ENCODE data around the gene ADAMTS18. TPM values are rescaled to one million over a fixed set of nuclear protein-coding genes. Genes with fewer than 3 reads are reported as not detected.

ADAMTS18 gene
- total RNA-seq, 1 experiment from 2014 or later: not detected

DNA sequence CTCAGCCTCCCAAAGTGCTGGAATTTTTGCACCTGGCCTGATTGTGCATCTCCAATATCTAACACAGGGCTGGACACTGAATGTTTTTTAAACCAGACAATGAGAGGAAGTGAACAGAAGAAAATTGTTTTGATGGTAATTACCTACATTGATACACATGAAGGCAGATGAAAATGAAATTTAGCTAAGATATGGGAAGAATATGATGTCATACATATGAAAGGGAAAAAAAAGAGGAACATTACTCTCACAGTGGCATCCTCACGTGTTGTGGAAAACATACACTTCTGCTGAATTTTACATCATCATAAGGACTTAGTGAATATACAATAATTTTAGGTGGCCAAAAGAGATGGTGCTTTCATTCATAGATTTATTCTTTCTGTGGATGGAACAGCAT is 124.0 kb downstream of the ADAMTS18 start:
- in situ Hi-C loops (cut with HindIII; ENCODE audit: low pct_unique_long_range_greater_than_20kb, low sequenced_read_pairs): no loop called here
- no peak for DNase-seq (ENCODE audit: low read depth, low spot score)

GRCh38 chr16:77308163-77308561 is 126.7 kb downstream of the ADAMTS18 start:
- in situ Hi-C loops (cut with HindIII; ENCODE audit: low pct_unique_long_range_greater_than_20kb, low sequenced_read_pairs): no loop called here
- no peak for DNase-seq (ENCODE audit: low read depth, low spot score)

DNA sequence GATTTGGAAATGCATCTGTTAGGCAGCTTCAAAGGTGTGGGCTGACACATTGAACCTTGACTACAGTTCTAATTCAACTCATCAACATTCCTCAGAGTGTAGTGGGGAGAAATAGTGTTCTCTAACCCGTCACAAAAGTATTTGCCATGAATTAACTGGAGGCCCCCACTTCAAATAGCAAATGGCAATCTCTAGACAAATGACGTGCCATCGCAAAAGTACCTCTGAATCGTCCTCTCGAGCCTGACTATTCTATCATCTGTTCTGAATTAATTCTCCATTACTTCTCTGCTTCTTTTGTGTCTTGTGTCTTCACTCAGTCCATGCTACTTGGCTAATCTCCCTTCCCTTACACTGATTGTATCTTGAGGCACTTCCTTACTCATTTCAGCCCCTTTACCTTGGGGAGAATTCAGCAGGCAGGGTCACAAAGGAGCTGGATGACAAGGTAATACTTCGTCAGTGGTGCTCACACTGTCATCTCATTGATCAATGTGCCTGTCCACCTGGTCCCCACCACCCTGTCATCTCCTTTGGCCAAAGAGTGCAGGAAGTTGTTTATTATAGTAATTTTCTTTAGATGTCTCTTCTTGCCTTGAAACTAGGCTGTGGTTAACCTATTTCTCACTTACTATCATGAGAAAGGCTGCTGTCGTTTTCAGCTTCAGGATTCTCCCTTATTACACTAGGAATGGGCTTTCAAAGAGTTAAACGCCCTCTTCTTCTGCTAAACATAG is 127.2 kb downstream of the ADAMTS18 start:
- no peak for DNase-seq (ENCODE audit: low read depth, low spot score)
- in situ Hi-C loops (cut with HindIII; ENCODE audit: low pct_unique_long_range_greater_than_20kb, low sequenced_read_pairs): no loop called here

DNA sequence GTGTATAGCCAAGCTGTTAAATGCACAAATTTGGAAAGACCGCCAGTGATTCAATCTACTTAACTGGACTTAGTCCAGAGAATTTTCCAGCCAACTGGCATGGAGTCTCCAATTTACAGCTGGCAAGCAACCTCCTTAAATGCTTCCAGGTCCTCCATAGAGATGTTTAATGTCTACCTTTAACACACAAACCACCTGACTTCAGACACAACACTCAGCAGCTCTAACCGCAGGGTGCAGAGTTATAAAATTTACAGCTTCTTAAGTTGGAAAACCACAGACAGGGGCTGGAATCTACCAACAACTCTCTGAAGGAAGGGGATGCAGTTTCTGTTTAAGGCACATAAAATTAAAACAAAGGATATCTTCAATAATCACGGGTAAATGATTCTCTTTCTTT is 128.8 kb downstream of the ADAMTS18 start:
- no peak for DNase-seq (ENCODE audit: low read depth, low spot score)
- in situ Hi-C loops (cut with HindIII; ENCODE audit: low pct_unique_long_range_greater_than_20kb, low sequenced_read_pairs): no loop called here

DNA sequence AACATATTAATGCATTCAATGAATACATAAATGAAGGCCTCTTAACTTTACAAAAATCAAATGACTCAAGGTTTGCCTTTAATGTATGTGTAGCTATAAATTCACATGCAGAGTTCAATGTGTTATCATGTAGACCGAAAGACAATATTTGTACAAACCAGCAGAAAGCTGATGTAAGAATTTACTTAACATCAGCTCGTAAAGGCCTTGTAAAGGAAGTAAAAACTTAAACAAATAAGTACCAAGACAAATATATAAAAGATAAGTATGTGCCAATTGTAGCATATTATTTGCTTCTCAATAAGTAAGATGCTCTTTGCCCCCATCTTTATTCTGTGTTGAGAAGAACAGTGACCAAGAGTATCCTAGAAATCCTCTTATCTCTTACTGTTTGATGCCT is 130.0 kb downstream of the ADAMTS18 start:
- in situ Hi-C loops (cut with HindIII; ENCODE audit: low pct_unique_long_range_greater_than_20kb, low sequenced_read_pairs): no loop called here
- no peak for DNase-seq (ENCODE audit: low read depth, low spot score)

- in situ Hi-C loops (cut with HindIII; ENCODE audit: low pct_unique_long_range_greater_than_20kb, low sequenced_read_pairs): no loop called here
Measured at GRCh38 chr16:77304134-77304533, 130.7 kb downstream of the ADAMTS18 start.

GRCh38 chr16:77302674-77303073 is 132.2 kb downstream of the ADAMTS18 start:
- in situ Hi-C loops (cut with HindIII; ENCODE audit: low pct_unique_long_range_greater_than_20kb, low sequenced_read_pairs): no loop called here
- no peak for DNase-seq (ENCODE audit: low read depth, low spot score)

More at GRCh38 chr16:77304134-77304533, 130.7 kb downstream of the ADAMTS18 start:
- DNase-seq (ENCODE audit: low read depth, low spot score): no peak

DNA sequence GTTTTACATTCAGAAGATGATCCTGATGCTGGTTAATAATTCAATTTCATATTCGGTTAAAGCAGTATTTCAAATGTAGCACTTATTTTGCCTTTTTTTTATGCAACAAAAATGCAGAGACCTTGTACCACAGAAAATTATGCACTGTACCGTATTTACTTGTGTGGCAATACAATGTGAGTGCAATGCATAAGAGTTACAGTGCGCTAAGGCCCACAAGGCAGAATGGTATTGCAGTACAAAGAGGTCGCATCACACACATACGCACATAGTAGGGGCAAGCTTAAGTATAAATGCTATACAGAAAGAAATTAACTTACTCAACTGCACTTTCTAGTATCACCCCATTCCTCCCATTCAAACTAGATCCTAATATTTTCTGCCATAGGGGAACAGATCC is 132.6 kb downstream of the ADAMTS18 start:
- no peak for DNase-seq (ENCODE audit: low read depth, low spot score)
- in situ Hi-C loops (cut with HindIII; ENCODE audit: low pct_unique_long_range_greater_than_20kb, low sequenced_read_pairs): no loop called here

DNA sequence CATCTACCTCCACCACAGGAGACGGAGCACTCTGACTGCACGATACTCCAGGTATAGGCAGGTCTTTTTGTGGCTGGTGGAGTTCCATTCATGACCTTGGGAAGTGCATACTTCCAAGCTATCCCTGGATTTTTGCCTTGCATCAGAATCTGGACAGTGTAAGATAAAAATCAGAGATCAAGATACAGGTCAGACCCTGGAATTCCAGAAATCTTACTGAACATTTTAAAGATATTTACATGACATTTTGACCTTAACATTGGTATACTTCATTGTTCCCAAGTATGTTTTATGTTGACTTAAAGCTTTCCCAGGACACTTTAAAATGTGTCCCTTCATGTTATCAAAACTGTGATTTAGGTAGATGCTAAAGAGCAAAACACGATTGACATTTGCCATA is 134.6 kb downstream of the ADAMTS18 start:
- in situ Hi-C loops (cut with HindIII; ENCODE audit: low pct_unique_long_range_greater_than_20kb, low sequenced_read_pairs): no loop called here
- DNase-seq (ENCODE audit: low read depth, low spot score): no peak

DNA sequence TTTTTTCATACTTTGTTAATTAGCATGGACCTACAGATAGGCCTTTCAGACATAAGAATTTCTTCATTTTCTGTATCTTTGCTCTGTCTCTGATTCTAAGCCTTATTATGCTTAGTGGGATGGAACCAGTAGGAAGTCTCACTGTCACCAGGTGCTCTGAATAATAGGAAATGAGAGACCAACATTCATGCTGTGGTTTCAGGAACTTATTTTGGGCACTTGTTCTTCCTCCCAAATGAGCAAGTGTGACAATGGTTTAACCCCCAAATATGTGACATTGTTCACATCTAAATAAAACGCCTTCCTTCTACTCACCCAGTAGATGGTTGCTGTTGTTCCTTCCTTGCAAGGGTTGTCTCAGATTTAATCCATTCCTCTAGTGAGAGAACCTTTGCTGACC is 135.4 kb downstream of the ADAMTS18 start:
- DNase-seq (ENCODE audit: low read depth, low spot score): no peak
- in situ Hi-C loops (cut with HindIII; ENCODE audit: low pct_unique_long_range_greater_than_20kb, low sequenced_read_pairs): no loop called here

- DNase-seq (ENCODE audit: low read depth, low spot score): no peak
- in situ Hi-C loops (cut with HindIII; ENCODE audit: low pct_unique_long_range_greater_than_20kb, low sequenced_read_pairs): no loop called here
Measured at GRCh38 chr16:77298418-77299360, 136.1 kb downstream of the ADAMTS18 start.

DNA sequence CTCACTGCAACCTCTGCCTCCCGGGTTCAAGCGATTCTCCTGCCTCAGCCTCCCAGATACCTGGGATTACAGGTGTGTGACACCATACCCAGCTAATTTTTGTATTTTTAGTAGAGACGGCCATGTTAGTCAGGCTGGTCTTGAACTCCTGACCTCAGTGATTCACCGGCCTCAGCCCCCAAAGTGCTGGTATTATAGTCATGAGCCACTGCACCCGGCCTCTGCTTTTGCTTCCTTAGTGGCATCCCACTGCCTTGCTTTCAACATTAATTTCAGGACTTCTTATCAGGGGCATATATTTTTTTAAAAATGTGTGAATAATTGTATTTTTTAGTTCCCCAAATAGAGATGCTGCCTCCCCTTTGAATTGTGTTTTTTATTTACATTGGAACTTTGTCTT is 136.8 kb downstream of the ADAMTS18 start:
- DNase-seq (ENCODE audit: low read depth, low spot score): no peak

DNA sequence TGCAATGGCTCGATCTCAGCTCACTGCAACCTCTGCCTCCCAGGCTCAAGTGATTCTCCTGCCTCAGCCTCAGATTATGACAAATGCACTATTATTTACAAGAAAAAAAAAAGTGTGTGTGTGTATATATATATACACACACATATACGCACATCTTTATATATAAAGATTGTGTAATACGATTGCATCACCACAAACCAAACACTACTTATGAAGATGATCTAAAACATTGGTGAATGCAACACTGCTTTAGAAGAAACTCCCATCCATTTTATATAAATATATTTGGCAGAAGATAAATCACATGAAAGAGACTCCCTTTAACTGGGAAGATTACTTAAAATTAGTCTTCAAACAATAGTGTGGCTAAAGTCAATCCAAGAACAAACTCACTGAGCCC is 138.9 kb downstream of the ADAMTS18 start:
- in situ Hi-C loops (cut with HindIII; ENCODE audit: low pct_unique_long_range_greater_than_20kb, low sequenced_read_pairs): no loop called here
- no peak for DNase-seq (ENCODE audit: low read depth, low spot score)

More for the DNA sequence above, 136.8 kb downstream of the ADAMTS18 start:
- in situ Hi-C loops (cut with HindIII; ENCODE audit: low pct_unique_long_range_greater_than_20kb, low sequenced_read_pairs): no loop called here

GRCh38 chr16:77290451-77291115 is 144.3 kb downstream of the ADAMTS18 start:
- in situ Hi-C loops (cut with HindIII; ENCODE audit: low pct_unique_long_range_greater_than_20kb, low sequenced_read_pairs): no loop called here
- DNase-seq (ENCODE audit: low read depth, low spot score): no peak

DNA sequence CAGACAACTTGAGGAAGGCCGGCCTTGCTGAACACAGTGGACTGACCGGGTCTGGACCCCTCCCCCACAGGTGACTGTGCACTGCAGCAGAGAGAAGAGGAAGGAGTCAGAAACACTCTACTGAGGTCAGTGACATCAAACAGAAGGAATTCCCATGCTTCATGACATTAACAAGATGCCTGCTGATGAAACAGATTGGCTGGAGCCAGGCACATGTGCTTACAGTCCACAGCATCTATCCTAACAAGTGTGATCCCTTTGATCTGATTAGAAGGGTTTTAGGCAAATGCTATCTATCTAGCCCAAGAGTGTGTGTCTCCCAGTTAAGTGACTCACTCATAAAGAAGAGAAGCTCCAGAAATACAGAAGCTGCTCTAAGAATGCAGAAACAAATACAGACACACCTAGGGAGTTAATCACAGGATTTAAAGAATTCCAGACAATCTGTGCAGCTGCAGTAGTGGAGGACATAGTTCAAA is 145.5 kb downstream of the ADAMTS18 start:
- DNase-seq (ENCODE audit: low read depth, low spot score): no peak
- in situ Hi-C loops (cut with HindIII; ENCODE audit: low pct_unique_long_range_greater_than_20kb, low sequenced_read_pairs): no loop called here

GRCh38 chr16:77288222-77288621 is 146.6 kb downstream of the ADAMTS18 start:
- DNase-seq (ENCODE audit: low read depth, low spot score): no peak
- in situ Hi-C loops (cut with HindIII; ENCODE audit: low pct_unique_long_range_greater_than_20kb, low sequenced_read_pairs): no loop called here

- in situ Hi-C loops (cut with HindIII; ENCODE audit: low pct_unique_long_range_greater_than_20kb, low sequenced_read_pairs): no loop called here
- DNase-seq (ENCODE audit: low read depth, low spot score): no peak
Measured at GRCh38 chr16:77285676-77286075, 149.2 kb downstream of the ADAMTS18 start.

GRCh38 chr16:77282345-77282744 is 152.5 kb downstream of the ADAMTS18 start:
- DNase-seq (ENCODE audit: low read depth, low spot score): no peak
- in situ Hi-C loops (cut with HindIII; ENCODE audit: low pct_unique_long_range_greater_than_20kb, low sequenced_read_pairs): no loop called here
